Limb (tissue), 2 donors: ENCODE results near the gene DTNB.

Source experiments
- DNase-seq, 2 donors: peaks; one replicate each; pipeline ENCODE4 v3.0.0-alpha.2; 2016; ENCODE audit errors: extremely low spot score in 2 of 2

The DTNB gene

GRCh38 chr2:25347205-25347815 lies 326.1 kb downstream of the DTNB start:
- no peak for DNase-seq

DNA sequence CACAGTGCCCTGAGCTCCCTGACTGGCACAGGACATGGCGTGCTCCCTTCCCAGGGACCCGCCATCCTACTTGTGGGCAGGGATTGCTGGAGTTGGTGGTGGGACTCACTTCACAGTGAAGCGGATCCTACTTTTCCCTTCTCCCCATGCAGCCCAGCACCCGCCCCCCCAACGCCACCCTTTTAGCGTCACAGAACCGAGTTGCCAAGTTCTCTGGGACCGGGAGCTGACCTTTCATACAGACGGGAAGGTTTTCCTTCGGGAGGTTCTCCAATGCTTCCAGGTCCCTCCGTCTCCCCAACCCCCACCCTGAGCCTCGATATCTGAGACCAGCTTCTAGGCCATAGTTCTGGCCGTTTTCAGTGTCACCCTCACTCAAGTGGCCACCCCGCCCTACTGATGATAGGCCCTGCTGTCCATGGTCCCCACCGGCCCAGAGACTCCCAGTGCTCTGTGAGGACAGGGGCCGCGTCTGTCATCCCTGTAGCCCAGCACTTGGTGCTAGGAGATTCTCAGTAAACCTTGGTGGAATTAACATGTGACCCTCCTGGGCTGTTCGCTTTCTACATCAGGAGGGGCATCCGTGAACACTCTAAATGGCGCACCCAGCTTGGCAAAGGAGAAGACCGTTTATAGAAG lies 330.1 kb downstream of the DTNB start:
- no peak for DNase-seq

GRCh38 chr2:25342372-25343186 lies 330.8 kb downstream of the DTNB start:
- peak; percentile 84 to 91 for DNase-seq

DNA sequence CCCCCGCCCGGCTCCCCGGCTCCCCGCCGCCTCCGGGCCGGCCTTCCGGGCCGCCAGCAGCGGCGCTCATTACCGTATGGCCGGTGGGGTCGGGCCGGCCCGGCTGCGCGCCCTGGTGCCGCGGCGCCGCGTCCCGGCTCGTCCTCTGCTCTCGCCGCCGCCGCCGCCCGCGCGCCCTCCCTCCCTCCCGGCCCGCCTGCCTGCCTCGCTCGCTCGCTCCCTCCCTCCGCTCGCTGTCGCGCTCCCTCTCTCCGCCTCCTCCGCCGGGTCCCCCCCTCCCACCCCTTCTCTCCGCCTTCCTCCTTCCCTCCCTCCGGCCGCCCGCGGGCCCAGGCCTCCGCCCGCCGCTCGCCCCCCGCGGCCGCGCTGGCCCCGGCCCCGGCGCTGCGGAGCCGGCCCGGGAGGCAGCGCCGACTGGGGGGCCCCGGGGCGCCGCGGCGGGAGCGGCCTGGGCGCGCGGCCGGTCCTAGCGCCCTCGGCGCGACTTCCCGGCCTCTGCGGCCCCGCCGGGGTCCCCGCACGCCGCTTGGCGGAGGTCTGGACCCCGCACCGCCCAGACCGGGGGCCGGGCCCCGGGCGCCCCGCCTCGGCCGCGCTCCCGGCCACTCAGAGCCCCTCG lies 331.5 kb downstream of the DTNB start, which contains the start of gene DNMT3A:
TSS of gene DNMT3A (minus strand) at position 173 of the 619 bp plus-strand sequence. CDS start 27,941 bp downstream, outside the sequence.
- peak; percentile 78 to 89 for DNase-seq

DNA sequence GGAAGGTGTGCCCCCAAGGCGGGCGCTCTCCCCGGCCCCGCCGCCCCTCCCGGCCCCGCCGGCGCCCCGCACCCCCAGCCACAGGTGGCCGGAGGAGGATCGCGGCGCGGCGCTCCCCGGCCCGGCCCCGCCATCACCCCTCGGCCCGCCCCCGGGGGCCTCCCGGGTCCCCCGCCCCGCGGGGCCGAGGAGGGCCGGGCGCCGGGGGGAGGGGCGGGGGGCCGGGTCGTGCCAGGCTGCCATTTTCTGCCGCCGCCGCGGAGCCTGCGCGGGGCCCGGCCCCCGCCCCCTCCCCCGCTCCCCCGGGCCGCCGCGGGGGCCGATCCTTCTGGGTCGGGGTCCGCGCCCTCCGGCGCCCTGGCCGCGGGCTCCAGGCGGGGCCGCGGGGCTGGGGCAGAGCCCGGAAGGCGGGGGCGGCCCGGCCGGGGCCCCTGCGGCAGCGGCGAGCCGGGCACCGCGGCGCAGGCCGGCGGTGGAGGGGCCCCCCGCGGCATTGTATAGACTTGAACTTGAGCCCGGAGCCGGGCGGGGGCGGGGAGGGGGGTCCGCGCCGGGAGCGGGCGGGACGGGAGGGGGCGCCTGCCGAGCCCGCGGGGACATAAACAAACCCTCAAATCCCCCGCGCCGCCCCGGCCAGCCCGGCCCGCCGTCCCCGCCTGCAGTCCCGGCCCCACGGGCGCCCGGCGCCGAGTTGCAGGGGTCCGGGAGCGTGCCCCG lies 332.2 kb downstream of the DTNB start:
- DNase-seq: peak in 1 of 2 donors; percentile 82

DNA sequence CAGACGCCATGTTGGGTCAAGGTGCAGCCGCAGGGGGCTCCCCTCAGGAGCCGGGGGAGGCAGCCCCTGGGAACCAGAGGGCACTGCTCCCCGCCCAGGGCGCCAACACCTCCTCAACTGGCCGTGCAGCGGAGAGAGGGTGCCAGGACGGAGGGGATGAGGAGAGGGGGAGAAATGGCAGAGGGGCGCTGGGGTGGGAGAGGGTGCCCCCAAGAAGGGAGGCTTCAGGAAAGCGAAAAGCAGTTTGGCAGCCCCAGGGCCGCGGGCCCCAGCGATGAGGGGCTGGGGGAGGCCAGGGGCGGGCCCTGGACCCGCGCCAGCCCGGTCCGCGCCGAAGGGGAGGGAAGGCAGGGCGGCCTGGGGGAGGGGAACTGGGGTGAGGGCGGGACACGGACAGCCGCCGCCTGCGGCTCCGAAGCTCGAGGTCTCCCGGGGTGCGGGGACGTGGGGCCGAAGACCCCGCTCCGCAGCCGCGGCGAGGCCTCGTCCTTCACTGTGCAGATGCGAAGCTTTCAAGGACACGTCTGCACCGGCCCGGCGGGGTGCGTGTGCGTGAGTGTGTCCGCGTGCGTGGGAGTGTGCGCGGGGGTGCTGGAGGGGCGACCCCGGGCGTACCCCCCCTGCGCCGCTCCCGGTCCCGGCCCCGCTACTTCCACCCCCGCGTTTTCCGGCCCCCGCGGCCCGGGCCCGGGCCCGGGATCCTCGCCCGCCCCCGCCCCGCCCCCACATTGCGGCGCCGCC lies 333.0 kb downstream of the DTNB start:
- DNase-seq: peak in 1 of 2 donors; percentile 82

GRCh38 chr2:25339791-25340180 lies 333.6 kb downstream of the DTNB start:
- no peak for DNase-seq

GRCh38 chr2:25339211-25339674 lies 334.1 kb downstream of the DTNB start:
- no peak for DNase-seq

DNA sequence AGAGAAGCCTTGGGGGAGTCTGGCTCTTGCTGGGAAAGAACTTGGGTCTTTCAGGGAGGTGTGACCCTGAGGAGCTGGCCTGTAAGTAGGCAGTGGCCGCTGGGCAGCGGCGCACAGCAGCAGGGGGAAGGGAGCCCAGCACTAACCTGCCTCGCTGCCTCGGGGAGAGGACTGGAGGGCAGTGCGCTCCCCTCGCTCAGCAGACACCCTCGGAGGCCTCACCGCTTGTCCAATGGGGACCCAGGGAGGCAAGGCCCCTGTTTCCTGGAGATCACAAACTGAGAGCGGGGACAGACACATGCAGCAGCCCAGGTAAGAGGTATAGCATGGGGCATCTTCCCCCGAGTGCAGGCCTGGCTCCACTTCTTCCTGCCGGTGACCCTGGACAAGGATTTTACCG lies 335.0 kb downstream of the DTNB start:
- DNase-seq: no peak

GRCh38 chr2:25337891-25338290 lies 335.5 kb downstream of the DTNB start:
- no peak for DNase-seq

DNA sequence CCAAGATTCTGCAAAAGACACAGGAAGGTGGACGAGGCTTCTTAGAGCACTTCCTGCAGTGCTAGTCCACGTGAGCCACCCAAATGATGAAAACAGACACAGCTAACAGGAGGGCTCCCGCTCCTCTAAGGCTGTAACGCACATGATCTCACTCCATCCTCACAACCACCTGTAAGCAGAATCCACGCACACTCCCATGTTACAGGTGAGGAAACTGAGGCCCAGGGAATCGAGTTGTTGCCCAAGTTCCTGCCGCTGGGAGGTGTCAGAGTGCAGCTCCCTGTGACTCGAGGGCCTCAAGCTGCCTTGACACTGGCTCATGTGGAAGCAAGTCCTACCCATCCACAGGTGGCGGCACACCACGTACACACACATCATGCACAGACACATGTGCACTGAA lies 336.1 kb downstream of the DTNB start:
- DNase-seq: no peak

DNA sequence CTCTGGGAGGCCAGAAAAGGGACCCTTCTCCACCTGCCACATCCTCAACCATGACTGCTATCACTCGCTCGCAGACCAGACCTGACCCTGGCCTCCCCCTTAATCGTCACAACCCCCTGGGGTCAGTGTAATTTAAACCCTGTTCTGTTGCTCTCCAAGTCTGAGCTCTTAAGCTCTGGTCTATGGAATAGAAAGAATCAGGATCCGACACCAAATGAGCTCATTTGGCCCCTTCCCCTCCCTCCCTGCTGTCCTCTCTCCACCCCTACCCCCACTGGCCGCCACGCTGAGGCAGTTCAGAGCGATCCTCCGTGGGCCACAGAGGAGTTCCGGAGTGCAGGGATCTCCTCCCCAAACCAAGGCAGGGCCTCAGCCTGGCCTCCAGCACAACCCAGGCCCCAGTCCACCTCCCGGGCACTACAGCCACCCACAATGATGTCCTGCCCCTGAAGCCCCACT lies 337.0 kb downstream of the DTNB start:
- DNase-seq: no peak

GRCh38 chr2:25335971-25336370 lies 337.4 kb downstream of the DTNB start:
- no peak for DNase-seq

DNA sequence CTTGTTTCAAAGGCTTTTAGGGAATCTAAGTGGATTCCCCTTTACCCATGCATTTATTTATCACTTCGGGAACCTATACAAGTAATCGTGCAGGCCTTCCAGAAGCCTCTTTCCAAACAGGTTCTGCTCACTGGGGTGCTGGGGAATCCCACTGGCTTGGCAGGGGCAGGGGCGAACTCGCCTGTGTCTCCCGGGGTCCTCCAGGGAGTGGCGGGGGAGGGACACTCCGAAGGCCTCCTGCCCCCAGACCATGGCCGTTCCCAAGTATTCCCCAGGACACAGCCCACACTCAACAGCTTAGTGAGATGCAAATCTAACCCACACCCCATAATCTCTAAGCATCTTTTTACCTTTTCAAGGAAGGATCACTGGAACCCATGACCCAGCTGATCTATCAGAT lies 338.2 kb downstream of the DTNB start:
- no peak for DNase-seq

- DNase-seq: no peak
Measured at GRCh38 chr2:25334482-25334881, 338.9 kb downstream of the DTNB start.

DNA sequence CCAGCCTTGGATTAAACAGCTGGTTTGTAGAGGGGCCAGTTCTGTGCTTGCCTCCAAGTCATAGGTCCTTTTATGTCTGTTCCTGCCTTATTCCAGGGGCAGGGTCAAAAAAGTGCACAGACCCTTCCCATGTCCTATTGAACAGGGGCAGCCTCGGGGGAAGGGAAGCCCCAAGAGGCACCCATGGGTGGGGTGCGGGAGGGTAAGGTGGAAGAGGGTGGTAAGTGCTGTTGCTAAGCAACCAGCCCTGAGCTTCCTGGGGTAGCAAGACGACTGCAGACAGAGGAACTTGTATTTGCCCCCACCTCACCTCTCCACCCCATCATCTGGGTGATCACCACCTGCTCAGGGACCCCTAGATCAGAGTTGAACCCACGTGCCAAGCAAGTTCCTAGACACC lies 339.4 kb downstream of the DTNB start:
- DNase-seq: no peak

DNA sequence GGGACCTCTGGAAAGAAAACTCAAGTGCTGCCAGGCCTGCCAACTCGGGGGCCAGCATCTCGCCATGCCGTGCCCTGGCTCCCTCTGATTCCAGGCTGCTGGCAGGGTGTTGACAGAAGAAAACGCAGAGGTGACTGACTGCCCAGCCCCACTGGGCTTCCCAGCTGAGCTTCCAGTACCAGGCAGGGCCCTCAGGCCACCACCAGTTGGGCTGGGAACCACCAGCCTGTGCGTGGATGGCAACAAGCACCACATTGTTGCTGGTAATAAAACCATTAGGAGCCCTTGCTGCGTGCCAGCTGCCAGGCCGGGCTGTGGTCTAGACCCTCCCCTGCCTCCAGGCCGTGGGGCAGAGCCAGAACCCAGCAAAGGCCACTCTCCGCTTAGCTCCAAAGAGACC lies 340.8 kb downstream of the DTNB start:
- DNase-seq: no peak

DNA sequence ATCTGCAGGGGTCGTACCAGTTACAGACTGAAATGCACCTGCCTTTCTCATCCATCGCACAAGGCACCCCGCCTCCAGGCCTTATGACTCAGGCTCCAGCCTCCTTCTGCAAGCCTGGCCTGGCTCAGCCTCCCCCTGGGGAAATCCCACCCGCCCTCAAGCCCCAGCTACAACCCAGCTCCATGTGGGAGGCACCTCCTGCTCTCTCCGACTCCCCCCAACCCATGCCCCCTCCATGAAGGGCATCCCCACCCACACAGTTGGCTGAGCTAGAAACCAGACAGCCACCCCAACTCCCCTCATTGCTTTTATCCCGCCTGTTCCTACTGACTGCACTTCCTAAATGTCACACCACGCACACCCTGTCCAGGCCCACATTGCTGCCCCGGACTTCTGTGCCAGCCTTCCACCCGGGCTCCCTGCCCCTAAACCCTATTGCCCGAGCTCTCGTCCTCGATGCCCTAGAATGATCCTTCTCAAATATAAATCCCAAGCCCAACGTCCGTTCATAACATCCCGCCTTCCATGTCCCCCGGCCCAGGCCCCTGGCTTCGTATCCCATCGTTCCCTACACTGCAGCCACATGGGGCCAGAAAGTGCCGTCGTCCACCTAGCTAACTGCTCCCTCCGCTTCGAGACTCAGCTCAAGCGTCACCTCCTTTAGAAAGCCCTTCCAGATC lies 341.6 kb downstream of the DTNB start:
- no peak for DNase-seq

DNA sequence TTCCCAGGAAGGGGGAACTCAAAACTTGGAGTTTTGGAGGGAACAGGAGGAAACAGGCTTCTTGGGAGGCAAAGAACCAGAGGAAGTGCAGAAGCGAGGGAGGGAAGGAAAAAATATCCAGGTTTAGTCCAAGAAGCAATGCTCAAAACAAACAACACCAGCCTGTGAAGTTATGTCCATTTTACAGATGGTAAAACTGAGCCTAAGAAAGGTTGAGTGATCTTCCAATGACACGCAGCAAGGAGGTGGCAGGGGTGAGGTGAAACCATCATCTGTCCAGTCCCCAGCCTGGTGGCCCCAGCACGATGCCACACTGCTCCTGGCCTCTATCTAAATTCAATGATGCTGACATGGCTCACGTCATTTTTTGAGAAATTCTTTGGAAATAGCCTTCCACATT lies 342.4 kb downstream of the DTNB start:
- no peak for DNase-seq

DNA sequence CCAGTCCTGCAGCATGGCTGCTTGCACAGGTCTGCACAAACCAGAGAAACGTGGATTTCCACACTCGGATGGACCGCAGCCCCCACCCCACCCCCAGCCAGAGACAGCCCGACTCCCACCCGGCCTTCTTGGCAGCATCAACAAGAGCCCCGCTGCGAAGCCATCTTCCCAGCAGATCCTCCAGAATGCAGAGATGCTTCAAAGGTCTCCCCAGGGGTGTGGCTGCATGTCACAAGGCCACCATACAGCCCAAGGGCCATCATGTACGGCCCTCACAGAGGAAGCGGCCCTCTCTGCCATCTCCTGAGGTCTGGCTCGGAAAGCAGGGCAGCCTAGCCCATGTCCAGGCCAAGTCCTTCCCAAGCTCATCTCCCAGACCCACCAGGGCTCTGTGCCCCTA lies 343.1 kb downstream of the DTNB start:
- DNase-seq: no peak
